ENCODE results near the gene WBP1L.
A peak's percentile ranks its signal among the peaks of the same experiment; 100 is the strongest.

The WBP1L gene

GRCh38 chr10:102712089-102712488 is 31.7 kb upstream of the WBP1L start:
- DNase-seq (ENCODE audit: low read depth in 1 of 2, low spot score in 1 of 2) = no peak
- H3K4me3 ChIP-seq (replicated peaks; ENCODE audit: insufficient read depth, low read length) = no peak overlapping the region
- H3K27ac ChIP-seq (replicated peaks) = no peak overlapping the region
- no peak for TF ChIP-seq POLR2AphosphoS5 (IDR thresholded peaks at IDR 0.05; ENCODE audit: low read depth)
- no peak for TF ChIP-seq GABPA (IDR thresholded peaks at IDR 0.05; ENCODE audit: low read depth)
- no peaks in the 10 kb centered on the region for H3K27me3 ChIP-seq (ENCODE audit: insufficient read depth, poor library complexity, severe bottlenecking)

GRCh38 chr10:102712843-102713538 is 30.8 kb upstream of the WBP1L start:
- Histone ChIP-seq H3K27me3 (ENCODE audit: insufficient read depth, poor library complexity, severe bottlenecking) (no peaks in the 10 kb centered on the region), H3K27ac (replicated peaks) (peak overlapping the region; percentile 72), H3K4me3 (replicated peaks; ENCODE audit: insufficient read depth, low read length) (peak overlapping the region; percentile 100)
- TF ChIP-seq, protein P1, sequence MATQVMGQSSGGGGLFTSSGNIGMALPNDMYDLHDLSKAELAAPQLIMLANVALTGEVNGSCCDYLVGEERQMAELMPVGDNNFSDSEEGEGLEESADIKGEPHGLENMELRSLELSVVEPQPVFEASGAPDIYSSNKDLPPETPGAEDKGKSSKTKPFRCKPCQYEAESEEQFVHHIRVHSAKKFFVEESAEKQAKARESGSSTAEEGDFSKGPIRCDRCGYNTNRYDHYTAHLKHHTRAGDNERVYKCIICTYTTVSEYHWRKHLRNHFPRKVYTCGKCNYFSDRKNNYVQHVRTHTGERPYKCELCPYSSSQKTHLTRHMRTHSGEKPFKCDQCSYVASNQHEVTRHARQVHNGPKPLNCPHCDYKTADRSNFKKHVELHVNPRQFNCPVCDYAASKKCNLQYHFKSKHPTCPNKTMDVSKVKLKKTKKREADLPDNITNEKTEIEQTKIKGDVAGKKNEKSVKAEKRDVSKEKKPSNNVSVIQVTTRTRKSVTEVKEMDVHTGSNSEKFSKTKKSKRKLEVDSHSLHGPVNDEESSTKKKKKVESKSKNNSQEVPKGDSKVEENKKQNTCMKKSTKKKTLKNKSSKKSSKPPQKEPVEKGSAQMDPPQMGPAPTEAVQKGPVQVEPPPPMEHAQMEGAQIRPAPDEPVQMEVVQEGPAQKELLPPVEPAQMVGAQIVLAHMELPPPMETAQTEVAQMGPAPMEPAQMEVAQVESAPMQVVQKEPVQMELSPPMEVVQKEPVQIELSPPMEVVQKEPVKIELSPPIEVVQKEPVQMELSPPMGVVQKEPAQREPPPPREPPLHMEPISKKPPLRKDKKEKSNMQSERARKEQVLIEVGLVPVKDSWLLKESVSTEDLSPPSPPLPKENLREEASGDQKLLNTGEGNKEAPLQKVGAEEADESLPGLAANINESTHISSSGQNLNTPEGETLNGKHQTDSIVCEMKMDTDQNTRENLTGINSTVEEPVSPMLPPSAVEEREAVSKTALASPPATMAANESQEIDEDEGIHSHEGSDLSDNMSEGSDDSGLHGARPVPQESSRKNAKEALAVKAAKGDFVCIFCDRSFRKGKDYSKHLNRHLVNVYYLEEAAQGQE (IDR thresholded peaks at IDR 0.05; ENCODE audit: insufficient replicate concordance, low read depth) = no peak
- TF ChIP-seq CTCF (IDR thresholded peaks at IDR 0.05; ENCODE audit: insufficient read depth, low read length) = no peak
- TF ChIP-seq POLR2AphosphoS5 (IDR thresholded peaks at IDR 0.05; ENCODE audit: low read depth) = no peak
- no peak for TF ChIP-seq GABPA (IDR thresholded peaks at IDR 0.05; ENCODE audit: low read depth)
- no peak for TF ChIP-seq SPI1 (IDR thresholded peaks at IDR 0.05; ENCODE audit: borderline replicate concordance, low read depth)
- no peak for DNase-seq (ENCODE audit: low read depth in 1 of 2, low spot score in 1 of 2)

DNA sequence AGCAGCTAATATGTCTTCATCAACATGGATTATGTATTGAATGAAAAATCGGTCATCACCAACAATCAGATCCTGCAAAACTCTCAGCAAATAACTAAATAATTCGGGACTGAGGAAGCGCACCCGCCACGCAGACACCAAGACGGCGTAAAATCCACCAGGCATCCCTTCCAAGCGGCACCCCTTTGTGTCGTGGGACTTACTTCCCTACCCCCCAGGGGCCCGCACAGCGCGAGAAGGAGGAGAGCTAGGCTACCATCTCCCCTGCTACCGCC is 30.3 kb upstream of the WBP1L start:
- H3K4me3 ChIP-seq (replicated peaks; ENCODE audit: insufficient read depth, low read length) = peak overlapping the region; percentile 100
- peak in 1 of 2 experiments; percentile 62 for DNase-seq (ENCODE audit: low read depth in 1 of 2, low spot score in 1 of 2)

More for the DNA sequence above, 30.3 kb upstream of the WBP1L start:
- peak overlapping the region; percentile 72 for H3K27ac ChIP-seq (replicated peaks)
- H3K27me3 ChIP-seq (ENCODE audit: insufficient read depth, poor library complexity, severe bottlenecking) = no peaks in the 10 kb centered on the region
- TF ChIP-seq CTCF (IDR thresholded peaks at IDR 0.05; ENCODE audit: insufficient read depth, low read length) (no peak), SPI1 (IDR thresholded peaks at IDR 0.05; ENCODE audit: borderline replicate concordance, low read depth) (no peak), POLR2AphosphoS5 (IDR thresholded peaks at IDR 0.05; ENCODE audit: low read depth) (no peak), GABPA (IDR thresholded peaks at IDR 0.05; ENCODE audit: low read depth) (no peak)
- TF ChIP-seq, protein P1 (IDR thresholded peaks at IDR 0.05; ENCODE audit: insufficient replicate concordance, low read depth) = no peak

All from HL-60 (cell line).